NCI-H1436 treated with DMSO at 0.1 percent for 48 hours (cell line): ENCODE results near the gene SCAF8.
"Not testable (repeated sequence)": the region's sequence is repeated elsewhere in the genome, so short reads cannot be mapped to it uniquely, and the experiment has no call there.

Experiments used
- DNase-seq: peaks from one replicate; lab custom pipeline; 2025; lab: John Stamatoyannopoulos, UW

Gene SCAF8

DNA sequence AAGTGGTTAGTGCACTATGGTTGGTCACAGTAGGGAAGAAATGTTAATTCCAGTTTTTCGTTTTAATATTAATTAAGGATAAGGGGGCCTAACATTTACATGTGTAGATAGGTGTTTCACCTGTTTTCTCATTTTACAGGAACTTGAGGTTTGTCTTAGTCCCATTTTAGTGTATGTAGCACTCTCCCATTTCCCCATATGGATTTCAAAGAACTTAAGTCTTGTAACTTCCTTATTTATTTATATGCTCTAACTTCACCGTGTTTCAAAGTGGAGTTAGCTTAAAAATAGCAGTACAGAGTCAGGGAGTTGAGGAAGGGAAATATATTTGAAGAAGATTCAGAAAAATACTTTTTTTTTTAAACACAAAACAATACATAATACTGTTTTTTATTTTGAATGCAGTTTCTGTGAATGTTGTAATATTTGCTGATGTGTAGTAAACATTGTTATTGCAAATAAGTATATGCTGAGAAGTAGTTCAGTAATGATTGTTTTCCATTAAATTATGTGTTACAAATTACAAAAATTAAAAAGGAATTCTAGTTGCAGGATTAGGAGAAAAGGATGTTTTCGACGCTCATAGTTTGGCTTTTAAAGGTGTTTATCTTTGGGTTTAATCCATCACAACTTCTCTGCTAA, 3.5 kb downstream of the SCAF8 start:
- no peak for DNase-seq

DNA sequence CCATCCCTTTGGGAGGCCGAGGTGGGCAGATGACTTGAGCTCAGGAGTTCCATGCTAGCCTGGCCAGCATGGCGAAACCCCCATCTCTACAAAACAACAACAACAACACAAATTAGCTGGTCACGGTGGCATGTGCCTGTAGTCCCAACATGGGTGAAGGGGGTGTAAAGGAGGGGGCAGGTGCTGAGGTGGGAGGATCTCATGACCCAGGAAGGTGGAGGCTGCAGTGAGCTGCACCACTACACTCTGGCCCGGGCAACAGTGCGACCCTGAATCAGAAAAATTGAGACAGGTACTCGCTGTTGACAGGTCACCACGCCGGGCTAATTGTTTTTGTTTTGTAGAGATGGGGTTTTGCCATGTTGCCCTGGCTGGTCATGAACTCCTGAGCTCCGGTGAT, 4.2 kb downstream of the SCAF8 start:
- no peak for DNase-seq

DNA sequence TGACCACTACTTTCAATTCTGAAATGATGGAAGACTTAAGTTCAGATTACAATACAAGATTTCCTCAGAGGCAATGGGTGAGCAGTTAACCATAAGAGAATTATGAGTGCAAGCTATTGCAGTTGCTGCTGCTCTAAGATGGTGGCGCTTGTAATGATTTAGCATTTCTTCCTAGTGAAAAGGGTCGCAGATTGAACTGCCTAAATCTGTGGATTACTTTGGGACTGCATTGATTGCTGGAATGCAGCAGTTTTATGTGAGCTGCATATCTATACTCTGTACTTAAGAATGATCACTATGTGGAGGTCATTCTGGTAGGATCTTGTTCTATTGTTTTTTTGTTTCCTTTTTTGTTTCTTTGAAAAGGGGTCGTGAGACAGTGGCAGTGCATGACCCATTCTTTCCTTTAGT, 5.3 kb downstream of the SCAF8 start:
- no peak for DNase-seq

DNA sequence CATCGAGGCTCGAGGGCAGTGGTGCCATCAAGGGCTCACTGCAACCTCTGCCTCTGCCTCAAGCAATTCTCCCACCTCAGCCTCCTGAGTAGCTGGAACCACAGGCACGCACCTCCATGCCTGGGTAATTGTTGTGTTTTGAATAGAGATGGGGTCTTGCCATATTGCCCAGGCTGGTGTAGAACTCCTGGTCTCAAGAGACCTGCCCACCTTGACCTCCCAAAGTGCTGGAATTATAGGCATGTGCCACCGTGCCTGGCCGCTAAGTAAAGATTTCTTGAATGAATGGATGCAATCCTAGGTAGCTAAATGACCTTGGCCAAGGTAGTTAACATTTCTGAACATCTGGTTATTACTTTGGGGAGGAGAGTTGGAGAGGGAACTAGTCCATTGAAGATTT, 7.4 kb downstream of the SCAF8 start:
- DNase-seq: no peak

DNA sequence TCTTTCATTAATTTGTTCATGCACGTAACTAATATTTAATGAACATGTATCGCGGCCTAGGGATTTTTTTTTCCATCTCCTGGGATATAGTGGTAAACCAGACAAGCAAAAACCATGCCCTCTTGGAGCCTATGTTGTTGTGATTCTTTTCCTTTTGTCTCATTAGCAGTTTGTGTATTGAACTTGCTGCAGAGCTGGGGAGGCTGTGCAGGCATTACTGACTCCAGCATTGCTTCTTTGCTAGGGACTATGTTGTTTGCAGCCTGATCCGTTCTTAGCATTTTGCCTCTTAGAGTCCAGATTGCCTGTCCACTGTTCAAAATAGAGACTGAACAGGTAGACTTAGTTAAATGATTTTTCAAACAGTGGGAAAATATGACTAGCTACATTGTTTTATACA, 9.7 kb downstream of the SCAF8 start:
- no peak for DNase-seq

DNA sequence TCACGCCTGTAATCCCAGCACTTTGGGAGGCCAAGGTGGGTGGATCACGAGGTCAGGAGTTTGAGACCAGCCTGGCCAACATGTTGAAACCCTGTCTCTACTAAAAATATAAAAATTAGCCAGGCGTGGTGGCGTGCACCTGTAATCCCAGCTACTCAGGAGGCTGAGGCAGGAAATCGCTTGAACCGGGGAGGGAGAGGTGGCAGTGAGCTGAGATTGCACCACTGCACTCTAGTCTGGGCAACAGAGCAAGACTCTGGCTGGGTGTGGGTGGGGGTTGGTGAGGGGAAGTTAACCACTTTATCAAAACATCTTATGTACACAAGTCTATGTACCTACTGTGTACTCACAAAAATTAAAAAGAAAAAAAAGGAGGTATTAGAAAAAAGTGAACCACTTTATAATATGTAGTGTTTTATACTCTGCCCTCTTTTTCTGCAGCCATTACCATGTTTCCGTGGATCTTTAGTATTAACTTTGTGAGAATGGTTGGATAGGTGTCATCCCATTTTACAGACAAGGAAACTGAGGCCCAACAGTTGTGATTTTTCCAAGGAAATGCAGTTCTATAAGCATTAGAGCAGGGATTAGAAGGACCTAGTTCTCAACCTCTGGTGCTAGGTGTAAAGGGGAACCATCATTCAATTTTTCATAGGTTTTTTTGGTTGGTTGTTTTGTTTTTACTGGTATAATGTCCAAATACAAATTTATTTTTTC, 11.0 kb downstream of the SCAF8 start:
- DNase-seq: not testable (repeated sequence)

DNA sequence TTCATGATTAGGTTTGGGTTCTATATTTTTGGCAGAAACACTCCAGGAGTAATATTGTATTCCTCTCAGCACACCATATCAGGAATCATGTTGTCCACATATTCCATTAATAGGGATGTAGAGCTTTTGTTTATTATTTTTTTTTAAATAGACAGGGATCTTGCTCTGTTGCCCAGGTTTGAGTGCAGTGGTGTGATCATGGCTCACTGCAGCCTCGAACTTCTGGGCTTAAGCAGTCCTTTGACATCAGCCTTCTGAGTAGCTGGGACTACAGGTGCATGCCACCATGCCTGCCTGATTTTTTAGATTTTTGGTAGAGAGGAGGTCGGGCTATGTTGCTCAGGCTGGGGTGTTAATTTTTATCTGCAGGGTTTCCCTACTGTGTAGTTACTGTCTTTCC, 12.0 kb downstream of the SCAF8 start:
- DNase-seq: no peak

DNA sequence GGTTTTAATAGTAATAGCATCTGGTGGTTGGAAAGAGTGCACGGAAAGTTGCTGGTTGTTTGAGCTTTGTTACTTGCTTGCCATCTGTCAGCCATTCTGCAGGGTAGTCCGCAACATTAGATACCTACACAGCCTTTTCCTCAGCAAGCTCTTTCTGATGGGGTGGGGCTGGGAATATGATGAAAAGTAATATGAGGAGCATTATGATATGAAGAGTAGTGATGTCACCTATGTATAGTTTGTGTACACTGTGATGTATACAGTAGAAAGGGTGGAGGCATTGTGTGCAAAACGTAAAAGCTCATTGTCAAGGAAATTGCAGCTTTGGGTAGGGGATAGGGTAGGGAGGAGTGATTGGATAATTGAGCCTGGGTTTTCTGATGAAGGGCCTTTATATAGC, 16.1 kb downstream of the SCAF8 start:
- DNase-seq: no peak

DNA sequence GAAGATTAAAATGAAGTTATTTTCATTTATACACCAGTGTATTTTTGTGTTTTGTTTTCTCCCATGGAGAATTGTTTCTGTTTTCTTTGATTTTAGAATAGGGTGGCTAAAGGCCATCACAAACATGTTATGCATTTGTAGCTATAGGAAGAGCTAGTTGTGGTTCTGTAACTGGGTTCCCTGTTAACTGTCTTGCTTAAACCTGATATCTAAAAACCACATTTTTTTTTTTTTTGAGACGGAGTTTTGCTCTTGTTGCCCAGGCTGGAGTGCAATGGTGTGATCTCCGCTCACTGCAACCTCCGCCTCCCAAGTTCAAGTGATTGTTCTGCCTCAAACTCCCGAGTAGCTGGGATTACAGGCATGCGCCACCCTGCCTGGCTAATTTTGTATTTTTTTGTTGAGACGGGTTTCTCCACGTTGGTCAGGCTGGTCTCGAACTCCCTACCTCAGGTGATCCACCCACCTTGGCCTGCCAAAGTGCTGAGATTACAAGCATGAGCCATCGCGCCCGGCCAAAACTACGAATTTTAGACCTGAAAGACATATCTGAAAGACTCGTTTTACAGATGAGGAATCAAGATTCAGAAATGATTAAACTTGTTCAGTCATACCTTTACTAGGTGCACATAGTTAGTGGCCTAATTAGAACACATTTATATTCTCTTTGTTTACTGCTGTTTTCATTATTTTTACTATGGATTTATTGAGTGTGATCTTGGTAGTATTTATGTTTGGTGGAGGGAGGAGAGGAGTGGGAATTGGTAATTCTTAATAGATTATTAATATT, 18.0 kb downstream of the SCAF8 start:
- no peak for DNase-seq

DNA sequence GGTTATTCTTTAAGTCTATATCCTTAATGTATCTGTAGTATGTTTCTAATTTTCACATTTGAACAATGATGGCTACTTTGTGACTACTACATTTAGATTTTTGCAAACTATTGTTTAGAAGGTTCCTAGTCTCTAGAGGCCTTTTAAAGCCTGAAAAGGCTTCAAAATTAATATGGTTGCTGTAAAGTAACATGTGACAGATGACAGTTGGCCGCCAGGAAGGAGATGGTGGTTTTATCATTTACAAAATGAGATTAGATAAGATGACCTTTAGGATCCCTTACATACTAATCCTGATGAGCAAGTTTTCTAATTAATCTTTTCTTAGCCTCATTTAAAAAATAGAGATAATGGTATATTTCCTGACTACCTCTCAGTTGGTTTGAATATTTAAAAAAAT, 18.8 kb downstream of the SCAF8 start:
- DNase-seq: no peak

DNA sequence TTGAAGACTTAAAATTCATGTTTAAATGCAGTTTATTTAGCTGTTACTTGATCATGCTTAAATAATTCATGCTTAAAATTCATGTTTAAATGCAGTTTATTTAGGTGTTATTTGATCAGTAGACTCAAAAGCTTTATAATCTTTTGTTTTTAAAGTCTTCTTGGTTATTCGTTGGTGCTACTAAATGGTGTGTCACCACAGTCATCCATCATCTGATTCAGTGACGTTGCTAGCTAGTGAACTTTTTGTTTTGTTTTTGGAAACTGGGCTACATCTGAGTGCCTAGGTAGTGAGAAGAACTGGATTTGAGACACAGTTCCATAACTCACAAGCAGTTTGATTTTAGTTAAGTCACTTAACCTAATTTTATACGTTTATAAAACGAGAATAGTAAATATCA, 20.9 kb downstream of the SCAF8 start:
- DNase-seq: no peak

DNA sequence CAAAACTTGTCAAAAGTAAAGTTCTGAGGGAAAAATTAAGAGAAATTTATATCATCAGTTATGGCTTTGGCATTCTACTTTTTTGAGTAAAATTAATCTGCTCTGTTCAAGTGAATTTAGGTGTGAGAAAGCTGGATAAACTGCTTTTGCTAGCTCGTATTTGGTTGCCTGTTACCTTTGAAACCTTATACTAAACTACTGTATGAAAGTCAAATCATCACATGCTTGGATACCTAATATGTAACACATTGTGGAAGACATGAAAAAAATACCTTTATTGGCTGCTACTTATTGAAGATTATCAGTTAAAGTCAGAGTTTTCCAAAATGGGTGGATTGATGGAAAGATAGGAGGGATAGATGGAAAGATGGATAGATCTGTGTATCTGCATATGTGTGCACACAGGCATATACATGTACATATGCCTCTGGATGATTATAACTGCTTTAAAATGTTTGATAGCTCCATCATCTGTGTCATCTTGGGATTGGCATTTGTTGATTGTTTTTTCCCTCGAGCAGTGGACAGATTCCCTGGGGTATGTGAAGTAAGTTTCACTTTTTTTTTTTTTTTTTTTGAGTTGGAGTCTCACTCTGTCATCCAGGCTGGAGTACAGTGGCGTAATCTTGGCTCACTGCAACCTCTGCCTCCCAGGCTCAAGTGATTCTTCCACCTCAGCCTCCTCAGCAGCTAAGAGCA, 24.3 kb downstream of the SCAF8 start:
- no peak for DNase-seq

DNA sequence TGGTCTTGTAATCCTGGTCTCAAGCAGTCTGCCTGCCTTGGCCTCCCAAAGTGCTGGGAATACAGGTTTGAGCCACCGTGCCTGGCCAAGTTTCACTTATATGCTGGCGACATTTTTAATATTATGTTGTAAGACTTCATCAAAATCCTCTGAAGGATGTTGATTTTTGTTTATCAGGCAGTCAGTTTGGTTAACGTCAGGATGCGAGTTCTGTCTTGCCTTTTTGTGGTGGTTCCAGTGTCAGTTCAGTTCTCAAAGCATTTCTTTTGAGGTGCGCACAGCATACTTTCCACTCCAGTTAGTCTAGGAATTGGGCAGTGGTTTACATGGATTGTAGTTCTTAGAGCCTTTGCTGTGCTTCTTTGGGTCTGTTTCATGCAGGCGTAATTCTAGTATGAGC, 24.9 kb downstream of the SCAF8 start:
- no peak for DNase-seq

DNA sequence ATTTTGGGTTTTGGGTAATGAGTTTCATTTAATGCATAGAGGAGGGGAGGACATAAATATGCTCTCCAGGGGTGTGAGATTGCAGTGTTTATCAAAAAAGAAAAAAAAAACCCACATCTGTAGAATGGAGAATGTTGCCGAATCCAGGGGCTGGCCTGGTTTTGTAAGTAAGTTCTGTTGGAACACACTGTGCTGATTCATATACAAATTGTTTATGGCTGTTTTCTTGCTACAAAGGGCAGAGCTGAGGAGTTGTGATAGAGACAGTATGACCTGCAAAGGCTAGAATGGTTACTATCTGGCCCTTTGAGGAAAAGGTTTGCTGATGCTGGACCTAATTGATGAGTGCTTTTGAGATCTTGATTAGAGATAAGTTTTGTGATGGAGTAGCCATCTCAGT, 30.4 kb downstream of the SCAF8 start:
- DNase-seq: no peak

DNA sequence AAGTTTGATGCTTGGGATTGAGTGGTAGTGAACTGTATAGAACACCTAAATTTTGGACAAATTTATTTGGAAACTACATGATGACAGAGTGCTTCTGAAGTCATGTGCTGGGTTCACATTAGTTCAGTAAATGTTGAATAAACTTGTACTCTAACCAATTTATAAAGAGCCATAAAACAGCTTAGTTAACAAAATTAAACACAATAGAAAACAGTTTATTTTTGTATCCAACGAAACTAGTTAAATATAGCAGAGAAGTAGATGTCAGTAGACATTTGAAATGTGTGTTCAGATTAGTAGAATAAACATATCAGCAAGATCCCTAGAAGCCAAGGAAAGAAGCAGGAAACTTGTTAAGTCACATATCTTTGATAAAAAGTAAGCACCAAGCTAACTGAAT, 32.1 kb downstream of the SCAF8 start:
- no peak for DNase-seq

DNA sequence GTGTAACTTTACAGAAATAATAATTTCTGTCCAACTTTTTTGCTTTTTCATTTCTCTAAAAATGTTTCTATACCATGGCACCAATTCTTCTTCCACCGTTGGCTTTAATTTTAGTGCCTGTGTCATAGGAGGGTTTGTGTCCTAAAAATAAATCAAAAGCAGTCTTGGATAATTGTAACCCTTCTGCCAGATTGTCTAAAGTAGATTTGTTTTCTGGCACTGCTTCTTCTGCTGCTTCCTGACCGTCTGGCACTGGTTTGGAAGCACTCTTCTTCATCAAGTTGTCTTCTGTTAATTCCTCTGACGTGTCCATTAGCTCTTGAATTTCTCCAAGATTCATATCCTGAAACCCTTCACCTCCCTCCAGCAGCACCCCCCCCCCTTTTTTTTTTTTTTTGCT, 33.1 kb downstream of the SCAF8 start:
- no peak for DNase-seq

DNA sequence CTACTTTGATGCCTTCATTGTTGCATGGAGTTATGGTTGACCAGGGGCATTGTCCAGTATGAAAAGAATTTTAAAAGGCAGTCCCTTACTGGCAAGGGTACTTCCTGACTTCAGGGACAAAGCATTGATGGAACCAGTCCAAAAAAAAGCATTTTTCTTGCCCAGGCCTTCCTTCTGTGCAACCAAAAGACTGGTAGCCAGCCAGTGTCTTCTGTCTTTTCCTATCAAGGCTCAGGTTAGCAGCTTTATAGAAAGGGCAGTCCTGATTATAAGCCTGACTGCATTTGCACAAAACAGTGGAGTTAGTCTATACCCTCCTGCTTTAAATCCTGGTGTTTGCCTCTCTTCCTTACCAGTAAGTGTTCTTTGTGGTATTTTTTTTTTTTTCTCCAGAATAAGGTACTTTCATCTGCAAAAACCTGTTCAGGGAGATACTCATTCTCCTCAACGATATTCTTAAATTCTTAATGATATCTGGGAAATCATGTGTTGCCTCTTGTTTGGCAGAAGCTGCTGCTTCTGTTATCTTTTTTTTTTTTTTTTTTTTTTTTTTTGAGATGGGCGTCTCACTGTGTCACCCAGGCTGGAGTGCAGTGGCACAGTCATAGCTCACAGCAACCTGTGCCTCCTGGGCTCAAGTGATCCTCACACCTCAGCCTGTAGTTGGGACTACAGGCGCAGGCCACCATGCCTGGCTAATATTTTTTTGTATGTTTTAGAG, 33.9 kb downstream of the SCAF8 start:
- no peak for DNase-seq

DNA sequence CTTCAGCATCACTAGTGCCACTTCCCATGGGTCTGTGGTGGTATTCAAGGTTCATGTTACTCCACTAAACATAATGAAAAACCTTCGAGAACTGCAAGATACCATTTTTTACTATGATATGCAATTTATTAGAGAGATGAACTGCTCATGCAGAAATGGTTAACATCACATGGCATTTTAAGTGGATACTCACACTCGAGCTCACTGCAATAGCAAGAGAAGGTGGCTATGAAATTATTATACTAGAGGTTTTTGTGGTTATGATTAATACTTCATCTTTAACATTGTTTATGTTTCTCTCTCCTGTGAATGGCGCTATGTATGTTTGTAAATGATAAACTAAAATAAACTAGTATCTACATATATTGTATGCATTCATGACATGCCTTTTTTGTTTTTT, 35.1 kb downstream of the SCAF8 start:
- no peak for DNase-seq

DNA sequence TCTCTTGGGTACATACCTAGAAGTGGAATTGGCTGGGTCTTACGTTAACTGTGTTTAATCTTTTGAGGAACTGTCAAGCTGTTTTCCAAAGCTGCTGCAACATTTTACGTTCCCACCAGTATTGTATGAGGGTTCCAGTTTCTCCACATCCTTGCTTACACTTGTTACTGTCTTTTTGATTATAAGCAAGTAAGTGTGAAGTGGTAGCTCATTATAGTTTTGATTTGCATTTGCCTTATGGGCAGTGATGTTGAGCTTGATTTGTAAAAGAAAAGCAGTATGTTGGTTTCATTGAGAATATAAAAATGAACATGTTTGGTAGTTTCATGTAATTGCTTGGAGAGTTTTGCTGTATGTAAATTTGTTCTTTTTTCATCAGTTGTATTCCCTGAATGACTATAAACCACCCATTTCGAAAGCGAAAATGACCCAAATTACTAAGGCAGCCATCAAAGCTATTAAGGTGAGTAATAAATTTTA, 40.4 kb downstream of the SCAF8 start:
- DNase-seq: no peak

DNA sequence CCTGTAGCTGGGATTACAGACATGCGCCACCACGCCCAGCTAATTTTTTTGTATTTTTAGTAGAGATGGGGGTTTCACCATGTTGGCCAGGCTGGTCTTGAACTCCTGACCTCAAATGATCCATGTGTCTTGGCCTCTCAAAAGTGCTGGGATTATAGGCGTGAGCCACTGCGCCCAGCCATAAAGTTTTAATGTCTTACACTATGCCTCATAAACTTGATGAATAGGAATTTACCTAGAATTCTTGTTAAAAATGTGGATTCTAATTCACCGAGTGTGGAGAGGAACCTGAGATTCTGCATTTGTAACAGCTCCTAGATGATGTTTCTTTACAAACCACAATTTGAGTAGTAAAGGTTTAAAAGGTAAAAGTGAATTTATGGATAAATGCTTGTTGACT, 45.9 kb downstream of the SCAF8 start:
- DNase-seq: not testable (repeated sequence)

DNA sequence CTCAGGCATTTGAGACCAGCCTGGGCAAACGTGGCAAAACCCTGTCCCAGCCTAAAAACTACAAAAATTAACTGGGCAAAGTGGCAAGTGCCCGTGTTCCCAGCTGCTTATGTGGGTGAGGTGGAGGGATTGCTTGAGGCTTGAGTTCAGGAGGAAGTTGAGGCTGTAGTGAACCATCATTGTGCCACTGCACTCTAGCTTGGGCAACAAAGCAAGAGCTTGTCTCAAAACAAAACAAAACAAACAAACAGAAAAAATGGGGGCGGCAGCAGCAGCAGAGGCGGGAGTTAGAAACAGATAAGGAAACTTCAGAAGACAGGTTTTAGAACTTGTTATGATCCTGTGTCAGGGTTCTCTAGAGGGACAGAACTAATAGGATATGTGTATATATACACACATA, 49.0 kb downstream of the SCAF8 start:
- DNase-seq: no peak

DNA sequence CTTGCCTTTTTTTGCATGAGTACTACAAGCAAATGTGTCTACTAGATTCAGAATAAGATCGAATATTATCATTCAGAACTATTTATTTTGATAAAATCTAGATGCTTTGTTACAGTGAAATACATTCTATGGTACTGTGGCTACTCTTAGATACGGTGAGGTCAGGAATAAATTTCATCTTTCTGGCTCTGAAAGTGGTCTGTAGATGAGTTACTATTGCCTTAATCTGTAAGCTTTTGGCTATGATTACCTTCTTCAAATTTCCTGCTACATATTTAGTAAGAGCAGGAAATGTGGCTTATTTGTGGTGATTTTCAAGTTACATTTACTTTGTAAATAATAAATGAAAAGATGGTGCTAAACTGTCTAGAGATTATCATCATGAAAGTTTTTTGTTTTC, 50.0 kb downstream of the SCAF8 start:
- DNase-seq: no peak
